RPMI7951 (cell line): ENCODE measurements around the gene SPAG16. TPM values are rescaled to one million over a fixed set of nuclear protein-coding genes. Genes with fewer than 3 reads are reported as not detected.

Source experiments
- total RNA-seq: library from RNA; depleted of rRNA; stranded (reverse); fragments of >200 nt; shearing (Covaris generic); gene quantifications from 2 replicates; pipeline ENCODE4 v1.2.3, GENCODE V29; 2014; rRNA removed

Gene SPAG16
- total RNA-seq, 1 experiment from 2014 or later, result 29.9 TPM

Other genes starting within 250 kb of the SPAG16 start
- gene IKZF2, start 132.9 kb upstream of the SPAG16 start, total RNA-seq, result 3.8 and 4.1 TPM in 2 replicates